Activated T-helper 1 cell treated with Interleukin-2 at 50 U/mL for 16 hours (primary cell): Measurements from ENCODE around the gene CTPS1.
A peak's percentile ranks its signal among the peaks of the same experiment; 100 is the strongest.

Source experiments
- DNase-seq: peaks from one replicate; pipeline ENCODE4 v3.0.0-alpha.2; 2020; ENCODE audit warnings: low read depth

The CTPS1 gene

GRCh38 chr1:40997096-40997495 is 17.6 kb downstream of the CTPS1 start:
- DNase-seq, result no peak

DNA sequence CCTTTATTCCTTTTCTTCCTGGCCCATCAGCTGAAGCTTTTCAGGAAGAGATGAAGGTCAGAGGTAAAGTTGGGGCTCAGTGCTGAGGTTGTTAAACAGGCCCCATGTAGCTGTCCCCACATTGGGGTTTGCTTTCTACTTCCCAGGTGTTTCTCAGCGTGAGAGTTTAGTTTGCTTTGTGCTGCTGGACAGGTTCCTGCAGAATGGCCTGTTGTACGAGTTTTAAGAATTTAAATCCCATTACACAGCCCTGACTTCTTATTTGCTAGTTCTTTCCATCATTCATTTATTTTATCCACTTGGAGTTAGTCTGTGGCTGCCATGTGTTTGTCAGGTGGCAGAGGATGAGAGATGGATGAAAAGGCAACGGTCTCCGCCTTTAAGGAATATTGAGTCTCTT is 19.2 kb downstream of the CTPS1 start:
- DNase-seq, result no peak

DNA sequence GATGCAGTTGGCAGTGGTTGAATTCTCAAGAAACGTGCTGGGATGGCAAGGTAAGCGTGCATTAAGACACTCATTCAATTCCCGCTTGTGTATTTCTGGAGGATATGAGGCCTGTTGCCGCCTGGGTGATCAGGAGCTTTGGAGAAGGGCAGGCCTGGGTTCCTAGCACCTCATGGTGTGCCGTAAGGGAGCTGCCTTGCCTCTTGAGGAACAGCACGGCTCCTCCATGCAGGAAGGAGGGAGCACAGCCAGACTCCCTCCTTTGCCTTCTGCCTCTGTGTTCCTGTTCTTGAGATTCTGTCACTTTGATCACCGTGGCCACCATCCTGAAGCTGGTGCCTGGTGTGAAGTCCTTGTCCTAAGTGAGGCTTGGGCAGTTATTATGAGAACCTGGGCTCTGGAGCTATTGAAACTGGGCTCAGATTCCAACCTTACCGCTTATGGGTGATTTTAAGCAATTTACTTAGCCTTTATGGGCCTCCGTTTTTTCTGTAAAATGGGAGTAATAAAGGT is 23.7 kb downstream of the CTPS1 start:
- DNase-seq, result no peak

DNA sequence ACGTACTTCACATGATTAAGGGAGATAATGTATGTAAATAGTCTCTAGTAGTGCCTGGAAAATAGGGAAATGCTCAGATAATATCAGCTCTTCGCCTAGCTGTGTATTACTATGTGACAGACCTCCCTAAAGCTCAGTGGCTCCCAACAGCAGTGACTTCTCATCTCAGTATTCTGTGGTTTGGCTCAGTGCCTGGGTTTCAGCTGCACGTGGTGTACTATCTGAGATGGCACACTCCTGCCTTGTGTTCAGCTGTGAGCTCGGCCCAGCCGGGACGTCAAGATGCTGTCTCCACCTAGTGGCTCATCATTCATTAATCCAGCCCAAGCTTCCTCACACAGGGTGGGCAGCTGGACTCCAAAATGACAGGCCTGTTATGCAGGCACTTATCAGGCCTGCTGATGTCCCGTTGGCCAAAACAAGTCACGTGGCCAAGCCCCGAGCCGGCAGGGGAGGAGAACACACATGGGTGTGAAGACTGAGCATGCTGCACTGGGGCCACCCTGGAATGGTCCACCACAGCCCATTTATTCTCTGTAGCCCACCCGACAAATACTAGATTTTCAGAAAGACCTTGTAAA is 24.2 kb downstream of the CTPS1 start:
- peak; percentile 72 for DNase-seq

- no peak for DNase-seq
Measured at GRCh38 chr1:41005876-41006275, 26.4 kb downstream of the CTPS1 start.

GRCh38 chr1:41006942-41007865 is 27.7 kb downstream of the CTPS1 start:
- no peak for DNase-seq

DNA sequence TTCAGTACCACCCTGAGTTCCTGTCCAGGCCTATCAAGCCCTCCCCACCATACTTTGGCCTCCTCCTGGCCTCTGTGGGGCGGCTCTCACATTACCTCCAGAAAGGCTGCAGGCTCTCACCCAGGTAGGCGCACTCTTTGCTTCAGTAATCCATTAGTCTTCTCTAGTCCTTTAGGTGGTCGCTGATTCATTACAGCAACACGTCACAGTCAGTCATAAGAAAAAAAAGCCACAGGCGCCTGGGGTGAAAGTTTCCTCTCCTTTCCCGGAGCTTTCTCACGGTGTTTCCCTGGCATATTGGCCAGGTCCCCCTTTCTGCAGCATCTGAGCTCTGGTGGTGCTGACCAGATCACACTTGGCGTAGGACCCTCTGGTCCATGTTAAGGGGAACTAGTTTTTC is 30.0 kb downstream of the CTPS1 start:
- DNase-seq, result no peak

DNA sequence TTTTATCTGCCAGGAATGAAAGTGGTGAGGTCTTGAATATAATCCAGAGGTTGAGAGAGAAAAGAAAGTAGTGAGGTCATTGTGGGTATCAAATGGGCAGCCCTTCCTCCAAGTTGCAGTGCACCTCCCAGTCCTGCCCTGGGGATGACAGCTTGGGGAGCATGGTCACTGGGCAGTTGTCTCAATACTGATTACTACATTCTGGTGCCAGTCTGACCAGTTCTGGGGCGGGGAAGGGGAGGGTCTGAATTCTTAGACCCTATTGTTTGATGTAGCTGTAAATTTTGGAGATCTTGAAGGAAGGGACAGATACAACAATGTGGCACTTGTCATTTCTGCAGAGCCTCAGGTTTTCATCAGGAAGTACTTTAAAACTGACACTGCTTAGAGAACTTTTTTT is 30.8 kb downstream of the CTPS1 start:
- no peak for DNase-seq

GRCh38 chr1:41013024-41013423 is 33.5 kb downstream of the CTPS1 start:
- DNase-seq, result no peak

GRCh38 chr1:41013796-41014195 is 34.3 kb downstream of the CTPS1 start:
- no peak for DNase-seq

GRCh38 chr1:41014871-41015270 is 35.4 kb downstream of the CTPS1 start:
- no peak for DNase-seq

- no peak for DNase-seq
Measured at GRCh38 chr1:41015281-41015896, 35.9 kb downstream of the CTPS1 start.

DNA sequence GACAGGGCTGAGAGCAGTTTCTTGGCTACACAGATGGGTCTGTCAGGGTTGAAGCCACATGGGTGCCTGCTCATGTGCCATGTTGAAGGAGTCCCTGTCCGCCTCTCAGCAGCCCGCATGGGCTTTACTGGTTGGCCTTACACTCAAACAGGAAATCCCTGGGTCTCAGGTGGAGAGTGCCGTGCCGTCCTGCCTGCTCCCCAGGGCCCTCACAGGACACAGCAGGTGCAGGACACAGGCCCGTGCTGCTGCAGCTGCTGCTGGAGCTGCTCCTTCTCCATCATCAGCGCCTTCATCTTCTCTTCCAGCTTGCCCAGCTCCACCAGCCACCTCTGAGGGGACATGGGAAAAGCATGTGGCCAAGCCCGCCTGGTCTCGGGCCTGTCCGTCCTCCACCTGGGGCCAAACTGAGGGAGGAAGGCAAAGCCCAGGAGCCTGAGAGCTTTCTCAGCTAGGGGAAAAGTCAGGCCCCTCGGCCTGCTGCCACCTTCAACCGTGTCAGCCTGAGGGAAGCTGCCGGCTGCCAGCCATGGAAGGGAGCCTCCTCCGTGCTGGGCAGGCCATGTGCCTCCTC is 36.5 kb downstream of the CTPS1 start:
- DNase-seq, result no peak

- no peak for DNase-seq
Measured at GRCh38 chr1:41017141-41018017, 37.9 kb downstream of the CTPS1 start.

- DNase-seq, result no peak
Measured at GRCh38 chr1:41018018-41018410, 38.5 kb downstream of the CTPS1 start.

DNA sequence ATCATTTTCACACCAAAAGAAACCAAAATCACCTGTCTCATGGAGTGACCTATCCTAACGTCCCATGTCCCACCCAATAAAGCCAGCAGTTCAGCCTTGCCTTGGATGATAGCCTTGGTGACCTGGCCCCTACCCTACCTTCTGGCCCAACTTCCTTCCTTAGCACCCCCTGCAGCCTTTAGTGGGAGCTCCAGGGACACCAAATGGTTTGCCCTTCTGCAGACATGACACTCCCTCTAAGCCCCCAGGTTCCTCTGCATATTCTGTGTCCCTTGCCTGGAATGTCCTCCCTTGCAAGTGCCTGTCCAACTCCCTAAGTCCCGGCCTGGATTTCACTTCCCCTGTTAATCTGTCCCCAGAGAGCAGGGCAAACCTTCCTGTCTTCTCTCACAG is 39.9 kb downstream of the CTPS1 start:
- no peak for DNase-seq

DNA sequence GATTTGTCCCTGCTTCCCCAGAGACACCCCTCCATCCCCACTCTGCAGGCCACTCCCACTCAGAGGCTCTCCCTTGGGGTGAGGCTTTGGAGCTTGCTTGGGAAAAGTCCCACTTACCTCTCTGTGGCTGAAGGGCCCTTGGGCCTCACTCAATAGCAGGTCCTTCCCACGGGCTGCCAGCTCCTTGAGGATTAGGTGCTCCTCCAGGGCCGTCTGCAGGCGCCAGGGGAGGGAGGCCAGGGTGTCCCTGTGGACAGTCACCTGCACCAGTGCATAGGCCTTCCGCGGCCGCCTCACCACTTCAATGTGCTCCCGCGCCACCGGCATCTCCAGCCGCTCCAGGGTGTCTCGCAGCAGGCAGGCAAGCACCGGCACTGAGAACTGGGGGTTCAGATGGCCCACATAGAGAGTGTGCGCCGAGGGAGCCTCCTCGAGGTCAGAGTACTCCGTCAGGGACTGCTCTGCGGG is 40.6 kb downstream of the CTPS1 start:
- no peak for DNase-seq

- DNase-seq, result no peak
Measured at GRCh38 chr1:41020654-41021053, 41.2 kb downstream of the CTPS1 start.

DNA sequence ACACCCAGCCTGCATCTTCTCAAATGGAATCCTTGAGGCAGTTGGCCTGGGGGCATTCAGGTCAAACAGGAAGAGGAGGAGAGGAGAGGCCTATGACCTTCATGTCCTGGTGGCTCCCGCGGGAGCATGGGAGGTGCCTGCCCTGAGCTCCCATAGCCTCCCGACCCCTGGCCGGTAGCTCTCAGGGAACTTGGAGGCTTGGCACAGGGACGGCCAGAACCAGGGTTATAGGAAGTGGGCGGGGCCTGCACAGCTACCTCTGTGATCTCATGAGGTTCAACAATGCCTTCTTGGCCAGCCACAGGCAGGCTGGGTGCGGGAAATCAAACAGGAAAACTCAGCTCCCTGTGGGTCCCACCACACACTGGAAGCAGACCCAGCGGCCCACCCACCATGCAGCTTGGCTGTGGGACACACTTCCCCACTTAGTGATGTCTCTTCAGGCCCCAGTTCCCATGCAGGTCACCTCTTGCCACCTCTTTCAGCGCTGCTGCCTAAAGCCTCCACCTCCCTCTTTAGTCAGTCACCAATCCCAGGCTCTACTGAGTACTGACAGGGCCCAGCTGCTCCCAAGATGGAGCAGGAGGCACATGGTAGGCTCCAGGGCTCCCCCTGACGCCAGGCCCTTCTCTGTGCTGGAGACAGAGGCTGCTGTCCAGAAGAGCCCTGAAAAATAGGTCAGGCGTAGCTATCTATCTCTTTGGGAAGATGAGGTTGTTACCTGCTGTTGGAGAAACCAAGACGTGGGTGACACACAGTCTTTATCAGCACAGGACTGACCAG is 42.2 kb downstream of the CTPS1 start, which contains the start of gene SLFNL1:
Gene SLFNL1, minus strand, starts transcription at position 200 of the 783 bp plus-strand sequence. CDS start 1,065 bp downstream, outside the sequence.
- no peak for DNase-seq

- no peak for DNase-seq
Measured at GRCh38 chr1:41022424-41022823, 42.9 kb downstream of the CTPS1 start.
